ENCODE measurements around the gene RIPK3.

Gene RIPK3

DNA sequence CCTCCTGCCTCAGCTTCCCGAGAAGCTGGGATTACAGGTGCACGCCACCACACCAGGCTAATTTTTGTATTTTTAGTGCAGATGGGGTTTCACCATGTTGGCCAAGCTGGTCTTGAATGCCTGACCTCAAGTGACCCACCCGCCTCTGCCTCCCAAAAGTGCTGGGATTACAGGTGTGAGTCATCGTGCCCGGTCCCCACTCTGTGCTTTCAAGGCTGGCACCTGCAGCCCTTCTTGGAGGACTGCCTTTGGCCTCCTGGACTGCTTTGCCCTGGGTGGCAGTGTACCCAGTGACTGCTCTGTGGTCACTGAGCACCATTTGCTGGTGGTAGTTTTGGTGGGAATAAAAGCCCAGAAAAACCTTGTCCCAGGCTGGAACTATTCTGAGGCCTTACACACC is 52.8 kb downstream of the RIPK3 start:
- Histone ChIP-seq H3K4me3 (ENCODE audit: low read depth, low read length) (no peak overlapping the region), H3K27ac (ENCODE audit: low read depth, low read length) (no peak overlapping the region), H3K4me1 (ENCODE audit: control insufficient read depth, insufficient read depth, low read length, unreplicated experiment) (no peaks in the 10 kb centered on the region), H3K27me3 (ENCODE audit: insufficient read depth, low read length) (no peaks in the 10 kb centered on the region), H3K36me3 (ENCODE audit: insufficient read depth, low read length) (no peaks in the 10 kb centered on the region), H3K79me2 (ENCODE audit: control insufficient read depth, insufficient read depth, low read length, unreplicated experiment) (no peaks in the 10 kb centered on the region), H2AFZ (ENCODE audit: low read length, unreplicated experiment) (no peak overlapping the region)
